Upper lobe of left lung (tissue), 4 donors: ENCODE data around the gene TYROBP.

Experiments used
- CTCF ChIP-seq, 6 experiments: fragments of 450-650 bp in 4 of 6; fragments of 200-600 bp in 2 of 6; sonication (generic) in 2 of 6; IDR thresholded peaks; one replicate each; pipeline ENCODE4 v1.5.1; 2016 to 2019; ENCODE audit warnings: antibody characterized with exemption in 6 of 6
- EP300 ChIP-seq, 4 donors: sonication (generic); formaldehyde crosslinking; IDR thresholded peaks; one replicate each; pipeline ENCODE4 v1.5.1; 2017; ENCODE audit warnings: antibody characterized with exemption in 4 of 4, control low read depth in 2 of 4
- POLR2A ChIP-seq, 4 donors: fragments of 450-650 bp; IDR thresholded peaks; one replicate each; pipeline ENCODE4 v1.5.1; 2016 to 2017; ENCODE audit warnings: antibody characterized with exemption in 4 of 4, mild to moderate bottlenecking in 2 of 4
- POLR2AphosphoS5 ChIP-seq, 2 donors: sonication (generic); formaldehyde crosslinking; IDR thresholded peaks; one replicate each; pipeline ENCODE4 v1.5.1; 2017; ENCODE audit warnings: antibody characterized with exemption in 2 of 2

GRCh38 chr19:35897706-35898451, 10.2 kb downstream of the TYROBP start:
- TF ChIP-seq POLR2A (IDR thresholded peaks at IDR 0.05) (no peak), EP300 (IDR thresholded peaks at IDR 0.05) (no peak), CTCF (IDR thresholded peaks at IDR 0.05) (no peak), POLR2AphosphoS5 (IDR thresholded peaks at IDR 0.05) (no peak)
